Epithelial cell of proximal tubule (primary cell): ENCODE measurements around the gene SLC44A1. TPM values are rescaled to one million over a fixed set of nuclear protein-coding genes. Genes with fewer than 3 reads are reported as not detected.
A peak's percentile ranks its signal among the peaks of the same experiment; 100 is the strongest.

Experiments
- DNase-seq: peaks from one replicate; pipeline ENCODE4 v3.0.0-alpha.2; 2011; ENCODE audit warnings: low read depth
- H3K4me3 ChIP-seq: 2 replicates; pipeline ENCODE4 v1.5.1; 2011; ENCODE audit warnings: low read depth, mild to moderate bottlenecking, low read length
- total RNA-seq: library from RNA; depleted of rRNA; stranded (reverse); fragments of >200 nt; gene quantifications from 2 replicates; pipeline ENCODE4 v1.2.3, GENCODE V29; 2015
- TF ChIP-seq, protein P1 (sequence below): conservative IDR thresholded peaks from 2 replicates; pipeline ENCODE4 v1.5.1; 2012; ENCODE audit warnings: low read depth, mild to moderate bottlenecking, low read length

Gene SLC44A1
- total RNA-seq: 21.2 and 31.8 TPM in 2 replicates

- TF ChIP-seq, protein P1, sequence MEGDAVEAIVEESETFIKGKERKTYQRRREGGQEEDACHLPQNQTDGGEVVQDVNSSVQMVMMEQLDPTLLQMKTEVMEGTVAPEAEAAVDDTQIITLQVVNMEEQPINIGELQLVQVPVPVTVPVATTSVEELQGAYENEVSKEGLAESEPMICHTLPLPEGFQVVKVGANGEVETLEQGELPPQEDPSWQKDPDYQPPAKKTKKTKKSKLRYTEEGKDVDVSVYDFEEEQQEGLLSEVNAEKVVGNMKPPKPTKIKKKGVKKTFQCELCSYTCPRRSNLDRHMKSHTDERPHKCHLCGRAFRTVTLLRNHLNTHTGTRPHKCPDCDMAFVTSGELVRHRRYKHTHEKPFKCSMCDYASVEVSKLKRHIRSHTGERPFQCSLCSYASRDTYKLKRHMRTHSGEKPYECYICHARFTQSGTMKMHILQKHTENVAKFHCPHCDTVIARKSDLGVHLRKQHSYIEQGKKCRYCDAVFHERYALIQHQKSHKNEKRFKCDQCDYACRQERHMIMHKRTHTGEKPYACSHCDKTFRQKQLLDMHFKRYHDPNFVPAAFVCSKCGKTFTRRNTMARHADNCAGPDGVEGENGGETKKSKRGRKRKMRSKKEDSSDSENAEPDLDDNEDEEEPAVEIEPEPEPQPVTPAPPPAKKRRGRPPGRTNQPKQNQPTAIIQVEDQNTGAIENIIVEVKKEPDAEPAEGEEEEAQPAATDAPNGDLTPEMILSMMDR: no peak
- DNase-seq: no peak
- H3K4me3 ChIP-seq: peak within 1 kb of the TSS; percentile 70
These were observed at the start of gene SLC44A1 for GRCh38 chr9:105244003-105244733. Gene SLC44A1, plus strand, starts transcription at chr9:105244651. Its CDS starts 218 bp downstream, at chr9:105244869.

DNA sequence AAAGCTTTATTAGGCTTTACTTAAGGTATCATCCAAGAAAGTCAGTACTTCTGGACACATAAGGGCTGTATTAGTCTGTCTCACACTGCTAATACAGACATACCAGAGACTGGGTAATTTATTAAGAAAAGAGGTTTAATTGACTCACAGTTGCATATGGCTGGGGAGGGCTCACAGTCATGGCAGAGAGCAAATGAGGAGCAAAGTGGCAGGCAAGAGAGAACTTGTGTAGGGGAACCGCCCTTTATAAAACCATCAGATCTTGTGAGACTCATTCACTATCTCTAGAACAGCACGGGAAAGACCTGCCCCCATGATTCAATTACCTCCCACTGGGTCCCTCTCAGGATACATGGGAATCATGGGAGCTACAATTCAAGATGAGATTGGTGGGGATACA lies 49.2 kb upstream of the SLC44A1 start:
- no peak for DNase-seq
- TF ChIP-seq, protein P1: no peak
- no peak overlapping the region for H3K4me3 ChIP-seq

GRCh38 chr9:105198023-105198422 lies 46.4 kb upstream of the SLC44A1 start:
- TF ChIP-seq, protein P1: no peak
- DNase-seq: no peak
- H3K4me3 ChIP-seq: no peak overlapping the region

- H3K4me3 ChIP-seq: no peak overlapping the region
- no peak for DNase-seq
- TF ChIP-seq, protein P1: no peak
These were observed 45.6 kb upstream of the SLC44A1 start for GRCh38 chr9:105198865-105199264.

- H3K4me3 ChIP-seq: no peak overlapping the region
- DNase-seq: no peak
- TF ChIP-seq, protein P1: no peak
These were observed 40.0 kb upstream of the SLC44A1 start for GRCh38 chr9:105204416-105204815.

- TF ChIP-seq, protein P1: no peak
- no peak for DNase-seq
- no peak overlapping the region for H3K4me3 ChIP-seq
These were observed 38.5 kb upstream of the SLC44A1 start for GRCh38 chr9:105205787-105206495.
